GOT3 (cell line): ENCODE results near the gene NCOA6.
A peak's percentile ranks its signal among the peaks of the same experiment; 100 is the strongest.

Experiments used
- DNase-seq: peaks from one replicate; lab custom pipeline; 2025; ENCODE audit warnings: mixed read lengths; lab: John Stamatoyannopoulos, UW

Gene NCOA6

GRCh38 chr20:34704177-34705007 lies 121.1 kb downstream of the NCOA6 start, which contains the start of gene TP53INP2:
TP53INP2 (plus strand) TSS chr20:34704344; CDS start chr20:34708740, 4,396 bp downstream.
- peak; percentile 53 for DNase-seq

GRCh38 chr20:34703424-34704176 lies 121.9 kb downstream of the NCOA6 start:
- DNase-seq: no peak

GRCh38 chr20:34703061-34703423 lies 122.4 kb downstream of the NCOA6 start:
- DNase-seq: no peak

- no peak for DNase-seq
Measured at GRCh38 chr20:34701405-34702085, 123.9 kb downstream of the NCOA6 start.

GRCh38 chr20:34693414-34693813 lies 132.0 kb downstream of the NCOA6 start:
- no peak for DNase-seq

- no peak for DNase-seq
Measured at GRCh38 chr20:34691838-34692237, 133.6 kb downstream of the NCOA6 start.

- DNase-seq: no peak
Measured at GRCh38 chr20:34689486-34689885, 136.0 kb downstream of the NCOA6 start.

- DNase-seq: no peak
Measured at GRCh38 chr20:34683667-34684066, 141.8 kb downstream of the NCOA6 start.

GRCh38 chr20:34680586-34681175 lies 144.8 kb downstream of the NCOA6 start:
- no peak for DNase-seq

GRCh38 chr20:34676642-34677373 lies 148.6 kb downstream of the NCOA6 start, which contains the start of gene PIGU:
PIGU (minus strand) TSS chr20:34677092; CDS start chr20:34677085, 7 bp downstream.
- peak; percentile 87 for DNase-seq

- no peak for DNase-seq
Measured at GRCh38 chr20:34675993-34676641, 149.3 kb downstream of the NCOA6 start.

- DNase-seq: no peak
Measured at GRCh38 chr20:34675561-34675960, 149.9 kb downstream of the NCOA6 start.

GRCh38 chr20:34673412-34673811 lies 152.0 kb downstream of the NCOA6 start:
- no peak for DNase-seq

- DNase-seq: no peak
Measured at GRCh38 chr20:34669094-34669493, 156.4 kb downstream of the NCOA6 start.
